OCI-LY7 (cell line): Measurements from ENCODE around the gene FCHSD2. TPM values are rescaled to one million over a fixed set of nuclear protein-coding genes. Genes with fewer than 3 reads are reported as not detected.

Source experiments
- BruUV-seq: library from RNA; stranded (reverse); fragments of 400-500 nt; replicated peaks from 2 replicates; lab custom pipeline; 2021; lab: Mats Ljungman, UMichigan
- CTCF ChIA-PET: fragments of 300-600 bp; sonication (Branson Sonifier 250); formaldehyde crosslinking; loops from one replicate; lab custom pipeline; 2022; ENCODE audit warnings: antibody characterized with exemption; ENCODE audit not compliant: unreplicated experiment; lab: Charles Lee
- POLR2A ChIA-PET: fragments of 300-600 bp; sonication (Branson Sonifier 250); formaldehyde crosslinking; loops from one replicate; lab custom pipeline; 2022; ENCODE audit warnings: antibody characterized with exemption; lab: Charles Lee
- DNase-seq: peaks from one replicate; pipeline ENCODE4 v3.0.0-alpha.2; 2015; ENCODE audit warnings: low spot score
- H2AFZ ChIP-seq: fragments of 200-600 bp; sonication (generic), shearing (Covaris generic); 2 replicates; pipeline ENCODE4 v1.6.1; 2014; ENCODE audit warnings: mild to moderate bottlenecking, antibody characterized with exemption, low read length, moderate library complexity
- H3K27ac ChIP-seq: fragments of 200-600 bp; sonication (generic); 2 replicates; pipeline ENCODE4 v1.5.1; 2014; ENCODE audit warnings: mixed run types, low read depth, mild to moderate bottlenecking, moderate library complexity, low read length, inconsistent platforms; ENCODE audit not compliant: poor library complexity, severe bottlenecking
- H3K36me3 ChIP-seq: fragments of 200-600 bp; sonication (generic); 2 replicates; pipeline ENCODE4 v1.6.1; 2014; ENCODE audit warnings: mild to moderate bottlenecking, antibody characterized with exemption, low read length, moderate library complexity, mixed read lengths; ENCODE audit not compliant: insufficient read depth
- H3K4me1 ChIP-seq: fragments of 200-600 bp; sonication (generic); 2 replicates; pipeline ENCODE4 v1.5.1; 2014; ENCODE audit warnings: mild to moderate bottlenecking, low read length; ENCODE audit not compliant: insufficient read depth, poor library complexity, severe bottlenecking
- H3K4me2 ChIP-seq: fragments of 200-600 bp; sonication (generic); 2 replicates; pipeline ENCODE4 v1.6.1; 2014; ENCODE audit warnings: mild to moderate bottlenecking, low read length
- H3K4me3 ChIP-seq: fragments of 200-600 bp; sonication (generic); 2 replicates; pipeline ENCODE4 v1.5.1; 2014; ENCODE audit warnings: mild to moderate bottlenecking, low read depth, low read length; ENCODE audit not compliant: poor library complexity, severe bottlenecking
- H3K79me2 ChIP-seq: fragments of 200-600 bp; sonication (generic); 2 replicates; pipeline ENCODE4 v1.6.1; 2016; ENCODE audit warnings: low read depth, mild to moderate bottlenecking, low read length, moderate library complexity, mixed read lengths; ENCODE audit not compliant: insufficient read depth
- H3K9me2 ChIP-seq: fragments of 200-600 bp; sonication (generic); 2 replicates; pipeline ENCODE4 v1.6.1; 2016; ENCODE audit warnings: mild to moderate bottlenecking, low read length, mixed read lengths; ENCODE audit not compliant: insufficient read depth
- H3K9me3 ChIP-seq: fragments of 200-600 bp; sonication (generic); 2 replicates; pipeline ENCODE4 v1.6.1; 2014; ENCODE audit warnings: mild to moderate bottlenecking, mixed run types, low read length, mixed read lengths
- H4K20me1 ChIP-seq: fragments of 200-600 bp; sonication (generic); 2 replicates; pipeline ENCODE4 v1.6.1; 2014; ENCODE audit warnings: mild to moderate bottlenecking, antibody characterized with exemption, low read length, moderate library complexity, mixed read lengths; ENCODE audit not compliant: insufficient read depth
- EZH2phosphoT487 ChIP-seq: fragments of 200-600 bp; sonication (generic); IDR thresholded peaks from 2 replicates; pipeline ENCODE4 v1.6.1; 2018; ENCODE audit warnings: low read depth, borderline replicate concordance, mild to moderate bottlenecking, mixed run types, antibody characterized with exemption, low read length, moderate library complexity, mixed read lengths
- intact Hi-C: fragments of 100-400 bp; cut with micrococcal nuclease; formaldehyde crosslinking; loops from one replicate; pipeline ENCODE4 v1.10.0; 2022; ENCODE audit not compliant: unreplicated experiment
- total RNA-seq, 2 experiments: library from RNA; depleted of rRNA in 1 of 2; stranded (reverse); fragments of >200 nt in 1 of 2; shearing (Covaris generic) in 1 of 2; gene quantifications; 2 replicates each; pipeline ENCODE4 v1.2.3, GENCODE V29; 2014 to 2022
- TF ChIP-seq, protein P1 (sequence below): fragments of 200-600 bp; sonication (generic); conservative IDR thresholded peaks from 2 replicates; pipeline ENCODE4 v1.5.1; 2014; ENCODE audit warnings: mild to moderate bottlenecking, antibody characterized with exemption, low read length, moderate library complexity, mixed read lengths

The FCHSD2 gene
- total RNA-seq, 2 experiments from 2014 or later, result 39.0 to 147 TPM

DNA sequence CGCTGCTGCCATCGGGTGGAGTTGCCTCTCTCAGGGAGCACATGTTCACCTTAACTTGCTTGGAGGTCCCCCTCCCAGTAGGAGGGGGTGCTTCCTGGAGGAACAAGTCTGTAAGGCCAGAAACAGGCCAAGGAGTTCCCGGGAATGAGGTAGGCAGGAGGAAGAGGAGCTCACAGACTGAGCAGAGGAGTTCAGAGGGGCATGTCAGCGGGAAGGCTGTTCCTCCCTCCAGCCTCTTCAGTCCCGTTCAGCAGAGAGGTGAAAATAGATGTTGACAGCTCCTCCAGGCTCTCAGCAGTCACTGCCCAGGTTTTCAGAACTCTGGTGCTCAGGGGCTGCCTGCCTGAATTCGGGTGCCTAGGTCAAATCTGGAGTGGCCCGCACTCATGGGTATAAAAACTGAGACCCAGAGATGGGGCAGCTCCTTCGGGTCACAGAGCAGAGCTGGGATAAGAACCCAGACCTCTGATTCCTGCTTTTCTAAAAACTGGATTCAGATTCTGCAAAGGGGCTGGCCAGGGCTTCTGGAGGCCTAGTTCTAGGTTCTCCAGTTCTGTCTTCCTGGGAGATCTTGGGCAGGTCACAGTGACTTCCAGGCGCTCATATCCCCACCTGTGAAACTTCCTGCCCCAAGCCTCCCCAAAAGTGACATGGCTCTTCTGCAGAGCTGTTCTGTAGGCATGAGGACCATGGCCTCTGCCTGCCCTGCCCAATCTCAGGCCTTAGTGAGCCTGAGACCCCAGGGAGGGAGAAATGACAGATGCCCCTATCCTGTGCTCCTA, 309.6 kb downstream of the FCHSD2 start:
- DNase-seq, result no peak
- TF ChIP-seq, protein P1, sequence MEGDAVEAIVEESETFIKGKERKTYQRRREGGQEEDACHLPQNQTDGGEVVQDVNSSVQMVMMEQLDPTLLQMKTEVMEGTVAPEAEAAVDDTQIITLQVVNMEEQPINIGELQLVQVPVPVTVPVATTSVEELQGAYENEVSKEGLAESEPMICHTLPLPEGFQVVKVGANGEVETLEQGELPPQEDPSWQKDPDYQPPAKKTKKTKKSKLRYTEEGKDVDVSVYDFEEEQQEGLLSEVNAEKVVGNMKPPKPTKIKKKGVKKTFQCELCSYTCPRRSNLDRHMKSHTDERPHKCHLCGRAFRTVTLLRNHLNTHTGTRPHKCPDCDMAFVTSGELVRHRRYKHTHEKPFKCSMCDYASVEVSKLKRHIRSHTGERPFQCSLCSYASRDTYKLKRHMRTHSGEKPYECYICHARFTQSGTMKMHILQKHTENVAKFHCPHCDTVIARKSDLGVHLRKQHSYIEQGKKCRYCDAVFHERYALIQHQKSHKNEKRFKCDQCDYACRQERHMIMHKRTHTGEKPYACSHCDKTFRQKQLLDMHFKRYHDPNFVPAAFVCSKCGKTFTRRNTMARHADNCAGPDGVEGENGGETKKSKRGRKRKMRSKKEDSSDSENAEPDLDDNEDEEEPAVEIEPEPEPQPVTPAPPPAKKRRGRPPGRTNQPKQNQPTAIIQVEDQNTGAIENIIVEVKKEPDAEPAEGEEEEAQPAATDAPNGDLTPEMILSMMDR, result no peak
- peaks cover 90% of the 10 kb centered on the region for H3K36me3 ChIP-seq
- peaks cover 5% of the 10 kb centered on the region for H3K4me1 ChIP-seq
- H2AFZ ChIP-seq, result no peak overlapping the region
- H3K9me3 ChIP-seq, result no peaks in the 10 kb centered on the region
- peak overlapping the region; percentile 16 for H3K27ac ChIP-seq
- no peak overlapping the region for H3K4me2 ChIP-seq
- intact Hi-C loops, result no loop called here
- no peaks in the 10 kb centered on the region for H4K20me1 ChIP-seq
- H3K79me2 ChIP-seq, result no peaks in the 10 kb centered on the region
- ChIA-PET CTCF (interaction anchor here (1.4 kb wide), 1 partner anchor 345 kb away, joined by 22 read pairs; no protein-coding TSS in a partner anchor), POLR2A (interaction anchor here (0.8 to 1.5 kb wide), 2 partner anchors 9 to 345 kb away, joined by 3 to 5 read pairs; no protein-coding TSS in a partner anchor)
- H3K9me2 ChIP-seq, result no peaks in the 10 kb centered on the region
- H3K4me3 ChIP-seq, result no peak overlapping the region
- no TSS peak for BruUV-seq

- Histone ChIP-seq H3K9me3 (no peaks in the 10 kb centered on the region), H3K4me1 (peaks cover 5% of the 10 kb centered on the region), H4K20me1 (no peaks in the 10 kb centered on the region), H2AFZ (no peak overlapping the region), H3K4me3 (no peak overlapping the region), H3K27ac (peak overlapping the region; percentile 16), H3K36me3 (peaks cover 90% of the 10 kb centered on the region), H3K79me2 (no peaks in the 10 kb centered on the region), H3K4me2 (no peak overlapping the region), H3K9me2 (no peaks in the 10 kb centered on the region)
- intact Hi-C loops, result loop anchor here (1.0 to 2.0 kb wide), 2 partner anchors 347 to 411 kb away; no protein-coding TSS in a partner anchor
- POLR2A ChIA-PET, result interaction anchor here (0.7 to 1.5 kb wide), 3 partner anchors 8 to 1068 kb away, joined by 3 to 5 read pairs (median 3); no protein-coding TSS in a partner anchor
- BruUV-seq, result no TSS peak
- CTCF ChIA-PET, result interaction anchor here (1.4 kb wide), 1 partner anchor 346 kb away, joined by 22 read pairs; no protein-coding TSS in a partner anchor
- DNase-seq, result peak; percentile 70
- TF ChIP-seq EZH2phosphoT487, result no peak
- TF ChIP-seq, protein P1, result peak; percentile 87
Observed at GRCh38 chr11:72831521-72832300, 310.4 kb downstream of the FCHSD2 start.
